GM18907 (cell line): Measurements from ENCODE around the gene CTAG1A.
"Not testable (repeated sequence)": the region's sequence is repeated elsewhere in the genome, so short reads cannot be mapped to it uniquely, and the experiment has no call there.

Experiments
- ATAC-seq: cut with Tn5 transposase; IDR thresholded peaks from one replicate; pipeline ENCODE4 v1.9.1; 2021; ENCODE audit warnings: mild to moderate bottlenecking, moderate library complexity; ENCODE audit not compliant: unreplicated experiment

The CTAG1A gene

GRCh38 chrX:154584585-154585183, at the start of gene CTAG1A:
Gene CTAG1A, plus strand, starts transcription at chrX:154585133. Its CDS starts 74 bp downstream, at chrX:154585207.
- ATAC-seq, result not testable (repeated sequence)

- ATAC-seq, result no peak
These were observed 49.0 kb upstream of the CTAG1A start for GRCh38 chrX:154535892-154536291.

- ATAC-seq, result no peak
These were observed 45.9 kb upstream of the CTAG1A start for GRCh38 chrX:154539077-154539476.

- ATAC-seq, result not testable (repeated sequence)
These were observed 44.6 kb upstream of the CTAG1A start for GRCh38 chrX:154540365-154540764.

- ATAC-seq, result no peak
These were observed 43.9 kb upstream of the CTAG1A start for GRCh38 chrX:154540897-154541535.

- ATAC-seq, result no peak
These were observed 43.4 kb upstream of the CTAG1A start for GRCh38 chrX:154541589-154541895.

- no peak for ATAC-seq
These were observed 42.8 kb upstream of the CTAG1A start for GRCh38 chrX:154541896-154542722.

GRCh38 chrX:154542723-154543424, 42.1 kb upstream of the CTAG1A start:
- no peak for ATAC-seq

- no peak for ATAC-seq
These were observed 39.2 kb upstream of the CTAG1A start for GRCh38 chrX:154545673-154546274.

GRCh38 chrX:154546354-154547244, 38.3 kb upstream of the CTAG1A start, which contains the start of gene G6PD:
Gene G6PD, minus strand, starts transcription at chrX:154546846. Its CDS starts 691 bp downstream, at chrX:154546155.
- peak; percentile 47 for ATAC-seq

- ATAC-seq, result peak; percentile 84
These were observed 37.5 kb upstream of the CTAG1A start, which contains the start of gene IKBKG for GRCh38 chrX:154547245-154548027. Gene IKBKG, plus strand, starts transcription at chrX:154547620. Its CDS starts 4,383 bp downstream, at chrX:154552003.

- ATAC-seq, result no peak
These were observed 37.0 kb upstream of the CTAG1A start for GRCh38 chrX:154548028-154548316.

GRCh38 chrX:154549766-154550165, 35.2 kb upstream of the CTAG1A start:
- no peak for ATAC-seq

GRCh38 chrX:154552112-154552806, 32.7 kb upstream of the CTAG1A start:
- ATAC-seq, result not testable (repeated sequence)

- ATAC-seq, result not testable (repeated sequence)
These were observed 26.8 kb upstream of the CTAG1A start for GRCh38 chrX:154558060-154558690.

GRCh38 chrX:154558896-154559295, 26.0 kb upstream of the CTAG1A start:
- ATAC-seq, result not testable (repeated sequence)

GRCh38 chrX:154560326-154560725, 24.6 kb upstream of the CTAG1A start:
- not testable (repeated sequence) for ATAC-seq

GRCh38 chrX:154562295-154562694, 22.6 kb upstream of the CTAG1A start:
- not testable (repeated sequence) for ATAC-seq
